Small intestine (tissue), 7 donors: ENCODE data around the gene CCBE1. TPM values are rescaled to one million over a fixed set of nuclear protein-coding genes. Genes with fewer than 3 reads are reported as not detected.

Experiments used
- DNase-seq, 2 donors: peaks; one replicate each; pipeline versions ENCODE4 v3.0.0 to v3.0.0-alpha.2; 2013
- FAIRE-seq: peaks from 2 replicates; lab custom pipeline; 2012; peaks lifted over from hg19 to GRCh38; lab: Jason Lieb, UNC
- H3K27ac ChIP-seq, 3 donors: one replicate each; pipeline ENCODE4 v1.5.1; 2013; ENCODE audit warnings: low read length in 2 of 3, mild to moderate bottlenecking in 2 of 3, control low read depth in 1 of 3, inconsistent platforms in 1 of 3, low read depth in 1 of 3, moderate library complexity in 1 of 3
- H3K27me3 ChIP-seq, 3 donors: one replicate each; pipeline ENCODE4 v1.6.1; 2013; ENCODE audit warnings: low read length in 3 of 3, inconsistent platforms in 1 of 3; ENCODE audit not compliant: control insufficient read depth in 3 of 3, insufficient read depth in 3 of 3
- H3K36me3 ChIP-seq, 3 donors: one replicate each; pipeline ENCODE4 v1.6.1; 2013; ENCODE audit warnings: low read length in 3 of 3, inconsistent platforms in 1 of 3, low read depth in 1 of 3, mild to moderate bottlenecking in 1 of 3, moderate library complexity in 1 of 3; ENCODE audit not compliant: control insufficient read depth in 3 of 3, insufficient read depth in 2 of 3
- H3K4me1 ChIP-seq, 3 donors: one replicate each; pipeline ENCODE4 v1.6.1; 2013; ENCODE audit warnings: low read length in 2 of 3, inconsistent platforms in 1 of 3, low read depth in 1 of 3, mild to moderate bottlenecking in 1 of 3, moderate library complexity in 1 of 3; ENCODE audit not compliant: control insufficient read depth in 3 of 3, insufficient read depth in 2 of 3
- H3K4me3 ChIP-seq, 3 donors: one replicate each; pipeline ENCODE4 v1.5.1; 2013; ENCODE audit warnings: low read length in 3 of 3, control low read depth in 1 of 3, inconsistent platforms in 1 of 3, low read depth in 1 of 3, mild to moderate bottlenecking in 1 of 3, moderate library complexity in 1 of 3
- H3K9me3 ChIP-seq, 2 donors: one replicate each; pipeline ENCODE4 v1.6.1; 2013; ENCODE audit warnings: low read depth in 1 of 2, low read length in 1 of 2; ENCODE audit not compliant: control insufficient read depth in 2 of 2, insufficient read depth in 1 of 2
- WGBS, 3 donors: extraction: QIAGEN DNeasy Blood & Tissue Kit; methylation state at CpG; one replicate each; pipeline ENCODE4 v1.1.7; 2013; 5-methylcytosine and 5-hydroxymethylcytosine counted together
- polyA plus RNA-seq, 4 donors: library from polyadenylated mRNA; stranded (reverse) in 3 of 4; unstranded in 1 of 4; fragments of 200-250 nt in 3 of 4; fragments of 120-200 nt in 1 of 4; gene quantifications; one replicate each; pipeline versions ENCODE4 v1.2.1 to v1.2.3, GENCODE V29; 2013
- donor health status: healthy with polysubstance abuse.
- donor health status: control.
- donor health status: control.
- donor health status: Bipolar disorder and iron deficiency.
- donor health status: healthy.

The CCBE1 gene
- polyA plus RNA-seq, 4 donors, result 0.27 to 1.3 (median 0.54) TPM; not detected in 1

DNA sequence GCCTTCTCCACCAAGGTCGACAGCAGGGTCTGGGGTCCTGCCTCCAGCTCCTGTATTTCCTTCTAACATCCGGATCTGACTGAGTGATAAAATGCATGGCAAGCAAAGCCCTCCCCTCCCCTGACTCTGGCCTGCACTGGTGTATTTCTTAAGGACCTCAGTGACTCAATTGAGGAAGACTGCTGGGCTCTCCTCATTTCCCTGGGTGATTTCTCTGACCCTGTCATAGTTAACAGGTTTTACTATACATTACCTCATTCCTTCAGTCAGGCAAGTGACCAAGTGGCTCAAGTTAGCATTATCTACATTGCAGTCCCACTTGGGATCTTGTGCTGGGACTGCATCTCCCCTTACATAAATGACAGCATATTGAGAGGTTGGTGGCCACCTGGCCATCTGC lies 38.8 kb upstream of the CCBE1 start:
- FAIRE-seq, result no peak
- no peak overlapping the region for H3K4me3 ChIP-seq

DNA sequence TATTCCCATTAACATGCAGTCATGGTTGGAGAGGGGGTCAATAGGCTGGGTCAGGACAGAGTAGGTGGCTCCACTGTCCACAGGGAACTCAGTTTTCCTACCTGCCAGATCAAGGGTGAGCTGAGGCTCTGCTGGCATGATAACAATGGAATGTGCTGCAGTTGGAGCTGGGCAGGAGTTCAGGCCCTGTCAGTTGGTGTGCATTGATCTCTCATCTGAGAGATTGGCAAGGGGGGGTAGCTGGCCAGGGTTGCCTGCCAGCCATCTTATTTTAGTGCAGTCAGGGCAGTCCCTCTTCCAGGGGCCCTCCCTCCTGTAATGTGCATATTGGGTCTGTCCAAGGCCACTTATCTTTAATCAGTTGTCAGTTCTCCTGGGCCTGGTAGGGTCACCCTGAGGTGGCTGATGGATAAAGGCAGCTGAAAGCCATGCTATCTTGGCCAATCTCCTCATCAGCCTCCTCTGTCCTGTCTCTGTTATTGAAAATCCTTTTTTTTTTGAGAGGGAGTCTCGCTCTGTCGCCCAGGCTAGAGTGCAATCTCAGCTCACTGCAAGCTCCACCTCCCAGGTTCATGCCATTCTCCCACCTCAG lies 38.1 kb upstream of the CCBE1 start:
- no peaks in the 10 kb centered on the region for H3K4me1 ChIP-seq
- no peaks in the 10 kb centered on the region for H3K36me3 ChIP-seq
- H3K4me3 ChIP-seq, result no peak overlapping the region
- WGBS, 3 donors, result 73 to 100% (median 91%) methylated on average over 2 of the region's 2 CpGs
- DNase-seq (no peak), FAIRE-seq (no peak)
- H3K27me3 ChIP-seq, result peaks cover 0 to 6% (median 0%) of the 10 kb centered on the region in 3 donors
- peaks cover 0 to 8% of the 10 kb centered on the region in 2 donors for H3K9me3 ChIP-seq
- no peak overlapping the region for H3K27ac ChIP-seq

More for the DNA sequence above, 38.8 kb upstream of the CCBE1 start:
- no peaks in the 10 kb centered on the region for H3K36me3 ChIP-seq
- H3K9me3 ChIP-seq, result peaks cover 0 to 8% of the 10 kb centered on the region in 2 donors
- no peaks in the 10 kb centered on the region for H3K4me1 ChIP-seq
- WGBS, 3 donors, result 67 to 80% (median 72%) methylated on average over 2 of the region's 2 CpGs
- H3K27ac ChIP-seq, result no peak overlapping the region
- H3K27me3 ChIP-seq, result peaks cover 0 to 6% (median 0%) of the 10 kb centered on the region in 3 donors
- DNase-seq, result no peak

GRCh38 chr18:59733421-59733820 lies 36.2 kb upstream of the CCBE1 start:
- DNase-seq, result no peak
- WGBS, 3 donors, result 65 to 95% (median 83%) methylated on average over 1 of the region's 1 CpG
- Histone ChIP-seq H3K27ac (no peak overlapping the region), H3K9me3 (peaks cover 0 to 1% of the 10 kb centered on the region in 2 donors), H3K36me3 (no peaks in the 10 kb centered on the region), H3K4me1 (no peaks in the 10 kb centered on the region), H3K4me3 (no peak overlapping the region), H3K27me3 (peaks cover 0 to 2% (median 0%) of the 10 kb centered on the region in 3 donors)
- no peak for FAIRE-seq

DNA sequence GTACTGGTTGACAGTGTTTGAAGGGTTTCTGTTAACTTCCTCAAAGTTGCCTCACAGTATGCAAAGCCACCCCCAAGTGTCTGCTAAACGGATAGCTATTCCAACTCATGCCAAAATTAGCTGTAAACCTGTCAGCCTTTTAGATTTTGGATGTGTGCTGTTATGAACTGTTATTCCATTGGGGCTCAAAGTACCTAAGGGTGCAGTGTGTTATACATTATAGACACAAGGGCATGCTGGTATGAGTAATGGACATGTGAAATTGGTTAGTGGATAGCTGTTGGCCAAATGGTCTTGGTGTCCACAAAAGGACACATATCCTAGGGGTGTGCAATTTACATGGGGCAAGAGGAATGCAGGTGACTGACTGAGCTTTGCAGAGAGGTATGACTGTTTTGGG lies 33.7 kb upstream of the CCBE1 start:
- no peaks in the 10 kb centered on the region for H3K36me3 ChIP-seq
- DNase-seq (no peak), FAIRE-seq (no peak)
- no peaks in the 10 kb centered on the region for H3K9me3 ChIP-seq
- no peak overlapping the region for H3K4me3 ChIP-seq
- no peaks in the 10 kb centered on the region for H3K4me1 ChIP-seq
- 34 to 62% (median 50%) methylated on average over 1 of the region's 1 CpG for WGBS, 3 donors
- H3K27ac ChIP-seq, result no peak overlapping the region
- peaks cover 0 to 2% (median 0%) of the 10 kb centered on the region in 3 donors for H3K27me3 ChIP-seq

DNA sequence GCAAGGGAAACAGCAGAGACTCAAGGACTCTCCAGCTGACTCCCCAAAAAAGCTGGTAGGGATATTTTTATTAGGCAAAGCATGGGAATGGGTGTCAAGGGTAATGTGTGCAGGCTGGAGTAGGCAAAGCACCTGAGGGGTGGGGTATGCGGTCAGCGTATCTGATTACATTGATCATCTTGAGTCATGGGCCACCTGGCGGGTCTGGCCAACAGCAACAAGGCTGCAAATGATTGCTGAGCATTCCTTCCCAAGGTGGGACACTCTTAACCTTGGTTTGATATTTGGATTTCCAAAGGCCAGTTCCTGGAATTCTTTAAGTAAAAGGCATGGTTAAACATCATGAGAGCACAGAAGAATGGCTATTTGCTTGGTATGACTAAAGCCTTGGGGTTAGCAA lies 32.6 kb upstream of the CCBE1 start:
- WGBS, 3 donors, result 90 to 91% (median 91%) methylated on average over 3 of the region's 3 CpGs
- H3K4me1 ChIP-seq, result no peaks in the 10 kb centered on the region
- no peaks in the 10 kb centered on the region for H3K9me3 ChIP-seq
- FAIRE-seq (no peak), DNase-seq (no peak)
- no peak overlapping the region for H3K4me3 ChIP-seq
- H3K27ac ChIP-seq, result no peak overlapping the region
- H3K27me3 ChIP-seq, result peaks cover 0 to 2% (median 0%) of the 10 kb centered on the region in 3 donors
- no peaks in the 10 kb centered on the region for H3K36me3 ChIP-seq

GRCh38 chr18:59728816-59729215 lies 31.6 kb upstream of the CCBE1 start:
- Histone ChIP-seq H3K9me3 (no peaks in the 10 kb centered on the region), H3K27me3 (peaks cover 0 to 2% (median 0%) of the 10 kb centered on the region in 3 donors), H3K27ac (no peak overlapping the region), H3K4me3 (no peak overlapping the region), H3K36me3 (no peaks in the 10 kb centered on the region), H3K4me1 (no peaks in the 10 kb centered on the region)
- DNase-seq (no peak), FAIRE-seq (no peak)
- 69 to 86% (median 83%) methylated on average over 5 of the region's 5 CpGs for WGBS, 3 donors

- Histone ChIP-seq H3K9me3 (no peaks in the 10 kb centered on the region), H3K27ac (no peak overlapping the region), H3K4me1 (no peaks in the 10 kb centered on the region), H3K36me3 (no peaks in the 10 kb centered on the region), H3K27me3 (no peaks in the 10 kb centered on the region), H3K4me3 (no peak overlapping the region)
- FAIRE-seq (no peak), DNase-seq (no peak)
Measured at GRCh38 chr18:59725142-59725541, 27.9 kb upstream of the CCBE1 start.

DNA sequence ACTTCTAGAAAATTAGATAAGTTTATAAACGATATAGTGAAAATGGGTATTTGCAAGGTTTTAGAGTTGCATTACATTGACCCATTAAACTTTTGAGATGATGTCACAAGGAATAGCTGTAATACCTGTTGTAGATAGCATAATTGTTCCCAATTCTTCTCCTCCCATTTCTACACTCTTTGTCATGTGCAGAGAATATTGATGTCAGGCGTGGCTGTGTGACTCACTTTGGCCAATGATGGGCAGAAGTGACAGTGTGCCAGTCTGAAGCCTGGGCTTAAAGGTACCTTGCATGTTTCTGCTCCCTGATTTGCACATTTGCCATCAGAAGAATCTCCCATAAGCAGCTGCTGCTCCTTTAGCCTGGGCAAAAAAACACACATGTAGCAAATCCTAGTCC lies 26.9 kb upstream of the CCBE1 start:
- no peaks in the 10 kb centered on the region for H3K36me3 ChIP-seq
- H3K27ac ChIP-seq, result no peak overlapping the region
- no peaks in the 10 kb centered on the region for H3K4me1 ChIP-seq
- peaks cover 0 to 3% (median 0%) of the 10 kb centered on the region in 3 donors for H3K27me3 ChIP-seq
- FAIRE-seq (no peak), DNase-seq (no peak)
- 65 to 79% (median 79%) methylated on average over 2 of the region's 2 CpGs for WGBS, 3 donors
- H3K9me3 ChIP-seq, result no peaks in the 10 kb centered on the region
- H3K4me3 ChIP-seq, result no peak overlapping the region

- Histone ChIP-seq H3K4me3 (no peak overlapping the region), H3K27me3 (peaks cover 0 to 9% (median 0%) of the 10 kb centered on the region in 3 donors), H3K9me3 (no peaks in the 10 kb centered on the region), H3K4me1 (no peaks in the 10 kb centered on the region), H3K27ac (no peak overlapping the region), H3K36me3 (no peaks in the 10 kb centered on the region)
- no peak for DNase-seq
- WGBS, 3 donors, result 91 to 98% (median 97%) methylated on average over 2 of the region's 2 CpGs
- no peak for FAIRE-seq
Measured at GRCh38 chr18:59721931-59722330, 24.7 kb upstream of the CCBE1 start.
